DOHH2 (cell line): Measurements from ENCODE around the gene LSM6.

Experiments
- CTCF ChIP-seq: fragments of 200-600 bp; sonication (generic); IDR thresholded peaks from one replicate; pipeline ENCODE4 v1.5.1; 2014; ENCODE audit warnings: antibody characterized with exemption, mild to moderate bottlenecking, low read depth, low read length; ENCODE audit not compliant: poor library complexity, severe bottlenecking
- EZH2phosphoT487 ChIP-seq: fragments of 200-600 bp; sonication (generic); IDR thresholded peaks from 2 replicates; pipeline ENCODE4 v1.6.1; 2017; ENCODE audit warnings: borderline replicate concordance, mild to moderate bottlenecking, antibody characterized with exemption, low read length, moderate library complexity, mixed read lengths

- TF ChIP-seq CTCF (no peak), EZH2phosphoT487 (no peak)
Measured at GRCh38 chr4:146224326-146224966, 48.9 kb downstream of the LSM6 start.
